ENCODE data around the gene MAP7D1.

DNA sequence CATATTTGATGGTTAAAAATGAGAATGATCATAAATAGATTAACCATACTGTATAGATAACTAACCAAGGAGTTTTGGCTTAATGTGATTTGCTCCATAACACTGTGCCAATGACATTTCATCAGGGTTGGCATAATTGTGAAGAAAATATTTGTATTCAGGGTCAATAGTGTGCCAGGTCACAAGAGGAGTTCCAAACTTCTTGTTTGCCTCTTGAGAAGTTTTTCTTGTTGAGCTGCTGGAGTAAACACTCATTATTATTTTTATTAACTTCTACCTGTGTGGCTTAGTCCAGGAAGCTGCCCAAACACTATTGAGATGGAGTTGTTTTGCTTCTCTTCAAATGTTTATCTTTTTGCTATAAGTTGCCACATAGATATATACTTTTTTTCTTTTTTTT lies 7.5 kb downstream of the MAP7D1 start:
- TF ChIP-seq CTCF (IDR thresholded peaks at IDR 0.05; ENCODE audit: insufficient read depth, low read length, poor library complexity, severe bottlenecking): no peak
- TF ChIP-seq EZH2phosphoT487 (conservative IDR thresholded peaks at IDR 0.05; ENCODE audit: low read length): no peak

Measured in SU-DHL-6 (cell line).